ENCODE results near the gene IFITM5. TPM values are rescaled to one million over a fixed set of nuclear protein-coding genes. Genes with fewer than 3 reads are reported as not detected.
"Not testable (repeated sequence)": the region's sequence is repeated elsewhere in the genome, so short reads cannot be mapped to it uniquely, and the experiment has no call there.

The IFITM5 gene
- total and polyA plus RNA-seq, 9 of the 15 experiments (the other 6 are each of a cell fraction or from before 2014, with no cell fraction given), result 0.19 TPM; not detected in 8

DNA sequence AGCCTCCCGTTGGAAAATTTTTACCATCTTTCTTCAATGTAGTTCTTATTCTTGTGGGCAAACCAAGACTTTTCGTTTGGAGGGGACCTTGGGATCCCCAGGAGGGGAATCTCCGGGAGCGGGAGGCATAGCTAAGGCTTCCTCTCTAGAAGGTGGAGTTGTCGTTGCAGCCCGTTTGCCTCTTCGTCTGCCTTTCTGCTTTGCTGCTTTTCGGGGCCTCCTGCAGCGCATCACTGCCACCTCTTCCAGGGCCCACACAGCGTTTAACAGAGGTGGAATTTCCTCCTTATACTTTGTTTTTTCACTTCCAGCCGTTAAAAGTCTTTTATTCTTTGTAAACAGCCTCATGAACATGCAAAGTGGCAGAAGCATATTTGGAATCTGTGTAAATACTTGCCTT lies 24.8 kb upstream of the IFITM5 start:
- peaks cover 41 to 62% of the 10 kb centered on the region in 2 experiments for H3K4me1 ChIP-seq (replicated peaks in 1 of 2; ENCODE audit: control insufficient read depth in 2 of 2, insufficient read depth in 2 of 2, low read length in 2 of 2)
- H3K4me3 ChIP-seq, result peak overlapping the region; percentile 28; the same call in 1 of the 2 replicates
- peak overlapping the region; percentile 86 for H2AFZ ChIP-seq (ENCODE audit: low read depth, low read length)
- TF ChIP-seq ZNF778 (CRISPR knock-in tag; IDR thresholded peaks at IDR 0.05), result no peak
- TF ChIP-seq, protein P1, sequence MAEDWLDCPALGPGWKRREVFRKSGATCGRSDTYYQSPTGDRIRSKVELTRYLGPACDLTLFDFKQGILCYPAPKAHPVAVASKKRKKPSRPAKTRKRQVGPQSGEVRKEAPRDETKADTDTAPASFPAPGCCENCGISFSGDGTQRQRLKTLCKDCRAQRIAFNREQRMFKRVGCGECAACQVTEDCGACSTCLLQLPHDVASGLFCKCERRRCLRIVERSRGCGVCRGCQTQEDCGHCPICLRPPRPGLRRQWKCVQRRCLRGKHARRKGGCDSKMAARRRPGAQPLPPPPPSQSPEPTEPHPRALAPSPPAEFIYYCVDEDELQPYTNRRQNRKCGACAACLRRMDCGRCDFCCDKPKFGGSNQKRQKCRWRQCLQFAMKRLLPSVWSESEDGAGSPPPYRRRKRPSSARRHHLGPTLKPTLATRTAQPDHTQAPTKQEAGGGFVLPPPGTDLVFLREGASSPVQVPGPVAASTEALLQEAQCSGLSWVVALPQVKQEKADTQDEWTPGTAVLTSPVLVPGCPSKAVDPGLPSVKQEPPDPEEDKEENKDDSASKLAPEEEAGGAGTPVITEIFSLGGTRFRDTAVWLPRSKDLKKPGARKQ (CRISPR knock-in tag; IDR thresholded peaks at IDR 0.05), result 0 out of 2 replicates have a peak, but pooled peaks have one; percentile 36
- no peaks in the 10 kb centered on the region for H3K9me1 ChIP-seq (ENCODE audit: control insufficient read depth, insufficient read depth, low read length)
- H3K79me2 ChIP-seq (ENCODE audit: control insufficient read depth, insufficient read depth, low read length), result peaks cover 45% of the 10 kb centered on the region
- H3K9me3 ChIP-seq (replicated peaks; ENCODE audit: control insufficient read depth, insufficient read depth, low read depth, low read length), result no peaks in the 10 kb centered on the region
- H4K20me1 ChIP-seq (replicated peaks; ENCODE audit: control insufficient read depth, insufficient read depth, low read length), result no peaks in the 10 kb centered on the region
- POLR2A ChIA-PET, result interaction anchor here (0.6 to 1.5 kb wide), 5 partner anchors 7 to 137 kb away, joined by 3 to 7 read pairs (median 3); no protein-coding TSS in a partner anchor
- H3K4me2 ChIP-seq (ENCODE audit: insufficient read depth, low read length), result peak overlapping the region; percentile 77
- no TSS peak for BruUV-seq (replicated peaks)
- H3K9ac ChIP-seq (ENCODE audit: insufficient read depth in 1 of 2, low read depth in 2 of 2, low read length in 2 of 2), result peak overlapping the region; percentile 61 to 74; a peak in 3 of 4 replicates
- peak in 1 of 4 experiments; percentile 49 for DNase-seq (ENCODE audit: extremely low read depth in 1 of 4, low spot score in 3 of 4)
- CTCF ChIA-PET (ENCODE audit: low intra/inter-chr PET ratio), result no interaction called here
- peak overlapping the region; percentile 77 for H3K27ac ChIP-seq (ENCODE audit: extremely low read depth, low read depth, low read length)
- in situ Hi-C loops (cut with MboI), result no loop called here
- FAIRE-seq, result no peak
- ATAC-seq, result no peak
- no peaks in the 10 kb centered on the region for H3K27me3 ChIP-seq (ENCODE audit: control insufficient read depth in 2 of 2, insufficient read depth in 2 of 2, low read length in 2 of 2)
- no peaks in the 10 kb centered on the region for H3K36me3 ChIP-seq (ENCODE audit: control insufficient read depth, insufficient read depth, low read length)
- intact Hi-C loops (cut with micrococcal nuclease), result no loop called here
- 34% methylated on average over 10 of the region's 11 CpGs for whole genome bisulfite sequencing (ENCODE audit: insufficient coverage, low coverage, missing lambda C conversion rate)

DNA sequence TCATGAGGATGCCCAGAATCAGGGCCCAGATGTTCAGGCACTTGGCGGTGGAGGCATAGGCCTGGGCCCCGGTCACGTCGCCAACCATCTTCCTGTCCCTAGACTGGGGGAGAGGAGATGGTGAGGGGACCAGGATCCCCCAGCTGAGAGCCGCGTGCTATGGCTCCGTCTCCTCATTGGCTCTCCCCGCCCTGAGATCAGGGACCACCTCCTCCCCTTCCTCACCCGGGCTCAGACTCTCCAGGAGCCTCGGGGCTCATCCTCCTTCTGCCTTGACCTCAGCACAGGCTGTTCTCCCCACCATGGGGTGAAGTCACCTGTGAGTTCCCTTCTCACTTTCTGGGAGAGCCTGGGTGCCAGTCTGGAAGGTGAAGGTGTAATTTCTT lies 20.6 kb upstream of the IFITM5 start:
- peaks cover 18 to 51% of the 10 kb centered on the region in 2 experiments for H3K4me1 ChIP-seq (replicated peaks in 1 of 2; ENCODE audit: control insufficient read depth in 2 of 2, insufficient read depth in 2 of 2, low read length in 2 of 2)
- peaks cover 50% of the 10 kb centered on the region for H3K79me2 ChIP-seq (ENCODE audit: control insufficient read depth, insufficient read depth, low read length)
- WGBS (ENCODE audit: insufficient coverage, low coverage, missing lambda C conversion rate), result 63% methylated on average over 2 of the region's 10 CpGs
- ATAC-seq; in situ Hi-C loops (cut with MboI); BruUV-seq (replicated peaks); H3K9me1 ChIP-seq (ENCODE audit: control insufficient read depth, insufficient read depth, low read length); H3K27me3 ChIP-seq (ENCODE audit: control insufficient read depth in 2 of 2, insufficient read depth in 2 of 2, low read length in 2 of 2); H2AFZ ChIP-seq (ENCODE audit: low read depth, low read length); FAIRE-seq; H3K9me3 ChIP-seq (replicated peaks; ENCODE audit: control insufficient read depth, insufficient read depth, low read depth, low read length); H4K20me1 ChIP-seq (replicated peaks; ENCODE audit: control insufficient read depth, insufficient read depth, low read length); DNase-seq (ENCODE audit: extremely low read depth in 1 of 4, low spot score in 3 of 4); intact Hi-C loops (cut with micrococcal nuclease); CTCF ChIA-PET (ENCODE audit: low intra/inter-chr PET ratio): not testable (repeated sequence)
- peak overlapping the region; percentile 27 for H3K4me3 ChIP-seq
- peaks cover 28% of the 10 kb centered on the region; the same call in 1 of the 3 replicates for H3K36me3 ChIP-seq (ENCODE audit: control insufficient read depth, insufficient read depth, low read length)
- H3K4me2 ChIP-seq (ENCODE audit: insufficient read depth, low read length), result peak overlapping the region; percentile 76
- H3K27ac ChIP-seq (ENCODE audit: extremely low read depth, low read depth, low read length), result peak overlapping the region; percentile 45; the same call in 2 of the 3 replicates
- peak overlapping the region; percentile 59 to 90; a peak in 1 of 4 replicates for H3K9ac ChIP-seq (ENCODE audit: insufficient read depth in 1 of 2, low read depth in 2 of 2, low read length in 2 of 2)
- POLR2A ChIA-PET, result interaction anchor here (0.6 kb wide), 1 partner anchor 9 kb away, joined by 3 read pairs; no protein-coding TSS in a partner anchor

Measured in K562 (cell line).